Measurements from ENCODE around the gene MRPL33.

DNA sequence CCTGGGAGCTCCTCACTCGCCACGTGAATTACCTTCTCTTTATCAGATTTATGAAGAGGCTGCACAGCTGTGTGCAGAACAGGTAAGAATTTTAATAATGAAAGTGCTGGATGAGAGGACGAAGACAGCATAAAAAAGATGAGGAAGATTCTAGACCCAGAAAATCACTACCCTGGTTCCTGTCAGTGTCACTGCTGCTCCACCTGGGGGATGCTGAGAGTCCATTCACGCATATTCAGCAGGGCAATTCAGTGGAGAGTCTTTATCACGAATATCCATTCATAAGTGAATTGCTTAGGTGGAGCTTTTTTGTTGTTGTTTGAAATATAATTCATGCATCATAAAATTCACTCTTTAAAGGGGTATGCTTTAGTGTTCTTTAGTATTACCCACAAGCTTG, 52.0 kb downstream of the MRPL33 start:
- TF ChIP-seq, protein P1, sequence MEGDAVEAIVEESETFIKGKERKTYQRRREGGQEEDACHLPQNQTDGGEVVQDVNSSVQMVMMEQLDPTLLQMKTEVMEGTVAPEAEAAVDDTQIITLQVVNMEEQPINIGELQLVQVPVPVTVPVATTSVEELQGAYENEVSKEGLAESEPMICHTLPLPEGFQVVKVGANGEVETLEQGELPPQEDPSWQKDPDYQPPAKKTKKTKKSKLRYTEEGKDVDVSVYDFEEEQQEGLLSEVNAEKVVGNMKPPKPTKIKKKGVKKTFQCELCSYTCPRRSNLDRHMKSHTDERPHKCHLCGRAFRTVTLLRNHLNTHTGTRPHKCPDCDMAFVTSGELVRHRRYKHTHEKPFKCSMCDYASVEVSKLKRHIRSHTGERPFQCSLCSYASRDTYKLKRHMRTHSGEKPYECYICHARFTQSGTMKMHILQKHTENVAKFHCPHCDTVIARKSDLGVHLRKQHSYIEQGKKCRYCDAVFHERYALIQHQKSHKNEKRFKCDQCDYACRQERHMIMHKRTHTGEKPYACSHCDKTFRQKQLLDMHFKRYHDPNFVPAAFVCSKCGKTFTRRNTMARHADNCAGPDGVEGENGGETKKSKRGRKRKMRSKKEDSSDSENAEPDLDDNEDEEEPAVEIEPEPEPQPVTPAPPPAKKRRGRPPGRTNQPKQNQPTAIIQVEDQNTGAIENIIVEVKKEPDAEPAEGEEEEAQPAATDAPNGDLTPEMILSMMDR (IDR thresholded peaks at IDR 0.05), result peak; percentile 39 to 72 (median 66)
- TF ChIP-seq POLR2A (IDR thresholded peaks at IDR 0.05), result no peak
- no peak for TF ChIP-seq EP300 (IDR thresholded peaks at IDR 0.05)
- TF ChIP-seq POLR2AphosphoS5 (IDR thresholded peaks at IDR 0.05), result no peak

Data from gastroesophageal sphincter (tissue), 3 donors.